Cardiac fibroblast (primary cell): Measurements from ENCODE around the gene NRXN3.

ENCODE experiments used
- DNase-seq, 2 donors: peaks; one replicate each; pipeline versions ENCODE4 v3.0.0 to v3.0.0-alpha.2; 2010; ENCODE audit warnings: low read depth in 2 of 2
- H3K4me3 ChIP-seq, 2 donors: replicated peaks in 1 of 2; 1 replicate in 1 of 2; 2 replicates in 1 of 2; pipeline ENCODE4 v1.5.1; 2011; ENCODE audit warnings: low read depth in 2 of 2, low read length in 2 of 2, mild to moderate bottlenecking in 2 of 2, moderate library complexity in 1 of 2
- CTCF ChIP-seq: IDR thresholded peaks from one replicate; pipeline ENCODE4 v1.5.1; 2011; ENCODE audit warnings: low read depth, mild to moderate bottlenecking, low read length, inconsistent platforms

The NRXN3 gene

GRCh38 chr14:79157369-79157768 lies 987.2 kb downstream of the NRXN3 start:
- no peak for DNase-seq
- no peak overlapping the region for H3K4me3 ChIP-seq
- TF ChIP-seq CTCF = no peak

GRCh38 chr14:79161571-79161970 lies 991.4 kb downstream of the NRXN3 start:
- DNase-seq = peak; percentile 14 to 56
- TF ChIP-seq CTCF = no peak
- no peak overlapping the region for H3K4me3 ChIP-seq

GRCh38 chr14:79162833-79163232 lies 992.7 kb downstream of the NRXN3 start:
- no peak for TF ChIP-seq CTCF
- no peak overlapping the region for H3K4me3 ChIP-seq
- DNase-seq = no peak

- no peak for DNase-seq
- H3K4me3 ChIP-seq = no peak overlapping the region
- TF ChIP-seq CTCF = no peak
Observed at GRCh38 chr14:79165471-79166090, 995.4 kb downstream of the NRXN3 start.

- no peak overlapping the region for H3K4me3 ChIP-seq
- DNase-seq = no peak
Observed at GRCh38 chr14:79166171-79166570, 996.0 kb downstream of the NRXN3 start.

GRCh38 chr14:79167957-79168356 lies 997.8 kb downstream of the NRXN3 start:
- no peak overlapping the region for H3K4me3 ChIP-seq
- no peak for TF ChIP-seq CTCF
- no peak for DNase-seq

More at GRCh38 chr14:79166171-79166570, 996.0 kb downstream of the NRXN3 start:
- no peak for TF ChIP-seq CTCF

- no peak for DNase-seq
- no peak overlapping the region for H3K4me3 ChIP-seq
- no peak for TF ChIP-seq CTCF
Observed at GRCh38 chr14:79175671-79176070, 1005.5 kb downstream of the NRXN3 start.
